HTERT RPE-1 (cell line): ENCODE data around the gene PCK2.
"Not testable (repeated sequence)": the region's sequence is repeated elsewhere in the genome, so short reads cannot be mapped to it uniquely, and the experiment has no call there.

Experiments used
- in situ Hi-C: fragments of 300-500 bp; cut with MboI; formaldehyde crosslinking; loops from 4 replicates; pipeline ENCODE4 v1.14.3; 2020; ENCODE audit warnings: low sequenced_read_pairs

PCK2 gene

GRCh38 chr14:24093901-24094840 lies at the start of gene PCK2:
PCK2 (plus strand) TSS chr14:24094311; CDS start chr14:24094406, 95 bp downstream.
- in situ Hi-C loops, result no loop called here

- in situ Hi-C loops, result not testable (repeated sequence)
These were observed 45.1 kb upstream of the PCK2 start for GRCh38 chr14:24049002-24049401.

- in situ Hi-C loops, result not testable (repeated sequence)
These were observed 43.4 kb upstream of the PCK2 start for GRCh38 chr14:24050753-24051152.

GRCh38 chr14:24051176-24051788 lies 42.8 kb upstream of the PCK2 start:
- in situ Hi-C loops, result no loop called here

- in situ Hi-C loops, result no loop called here
These were observed 42.1 kb upstream of the PCK2 start, which contains the start of gene CARMIL3 for GRCh38 chr14:24051789-24052655. CARMIL3 (plus strand) TSS chr14:24052009; CDS start chr14:24052154, 145 bp downstream.

- in situ Hi-C loops, result no loop called here
These were observed 41.2 kb upstream of the PCK2 start for GRCh38 chr14:24052656-24053547.

- in situ Hi-C loops, result no loop called here
These were observed 40.4 kb upstream of the PCK2 start for GRCh38 chr14:24053548-24054323.

GRCh38 chr14:24054324-24054641 lies 39.8 kb upstream of the PCK2 start:
- in situ Hi-C loops, result no loop called here

- in situ Hi-C loops, result no loop called here
These were observed 39.5 kb upstream of the PCK2 start for GRCh38 chr14:24054646-24055045.

GRCh38 chr14:24055971-24056799 lies 37.9 kb upstream of the PCK2 start:
- in situ Hi-C loops, result no loop called here

- in situ Hi-C loops, result no loop called here
These were observed 37.3 kb upstream of the PCK2 start for GRCh38 chr14:24056800-24057184.

GRCh38 chr14:24057271-24057670 lies 36.8 kb upstream of the PCK2 start:
- in situ Hi-C loops, result no loop called here

GRCh38 chr14:24057867-24058259 lies 36.2 kb upstream of the PCK2 start:
- in situ Hi-C loops, result no loop called here

GRCh38 chr14:24058260-24058950 lies 35.7 kb upstream of the PCK2 start:
- in situ Hi-C loops, result no loop called here

- in situ Hi-C loops, result no loop called here
These were observed 35.1 kb upstream of the PCK2 start for GRCh38 chr14:24058951-24059475.

- in situ Hi-C loops, result no loop called here
These were observed 34.2 kb upstream of the PCK2 start for GRCh38 chr14:24059841-24060388.

- in situ Hi-C loops, result no loop called here
These were observed 33.7 kb upstream of the PCK2 start for GRCh38 chr14:24060443-24060842.
